Chondrocyte (in vitro differentiated cells): ENCODE measurements around the gene ESPNL. TPM values are rescaled to one million over a fixed set of nuclear protein-coding genes. Genes with fewer than 3 reads are reported as not detected.
A peak's percentile ranks its signal among the peaks of the same experiment; 100 is the strongest.

ENCODE experiments used
- DNase-seq: peaks from one replicate; pipeline ENCODE4 v3.0.0; 2021; ENCODE audit warnings: mixed read lengths, low spot score
- H3K27ac Mint-ChIP-seq: one replicate; pipeline ENCODE4 v1.8.0; 2021; ENCODE audit warnings: mild to moderate bottlenecking, moderate library complexity, mixed read lengths; ENCODE audit not compliant: unreplicated experiment
- H3K27me3 Mint-ChIP-seq: 2 replicates; pipeline ENCODE4 v1.8.0; 2021; ENCODE audit warnings: low read depth, mixed read lengths
- H3K36me3 Mint-ChIP-seq: 2 replicates; pipeline ENCODE4 v1.8.0; 2021; ENCODE audit warnings: low read depth, mixed read lengths
- H3K4me1 Mint-ChIP-seq: 2 replicates; pipeline ENCODE4 v1.8.0; 2021; ENCODE audit warnings: low read depth, mild to moderate bottlenecking, mixed read lengths
- H3K4me3 Mint-ChIP-seq: one replicate; pipeline ENCODE4 v1.8.0; 2021; ENCODE audit warnings: mild to moderate bottlenecking, moderate library complexity, mixed read lengths; ENCODE audit not compliant: unreplicated experiment
- H3K9me3 Mint-ChIP-seq: 2 replicates; pipeline ENCODE4 v1.8.0; 2021; ENCODE audit warnings: low read depth, mixed read lengths
- CTCF ChIP-seq: fragments of 200-600 bp; sonication (generic); IDR thresholded peaks from 2 replicates; pipeline ENCODE4 v1.5.0; 2021; ENCODE audit warnings: antibody characterized with exemption, mild to moderate bottlenecking, moderate library complexity
- total RNA-seq: library from RNA; stranded (reverse); gene quantifications from 3 replicates; pipeline ENCODE4 v1.2.1, GENCODE V29; 2021

ESPNL gene
- total RNA-seq, 1 donor from 2014 or later = 0.07 TPM

- no peaks in the 10 kb centered on the region for H3K27me3 Mint-ChIP-seq
- H3K36me3 Mint-ChIP-seq = no peaks in the 10 kb centered on the region
- no peak overlapping the region for H3K4me3 Mint-ChIP-seq
- no peaks in the 10 kb centered on the region for H3K4me1 Mint-ChIP-seq
- DNase-seq = peak; percentile 90
- no peaks in the 10 kb centered on the region for H3K9me3 Mint-ChIP-seq
- H3K27ac Mint-ChIP-seq = no peak overlapping the region
- TF ChIP-seq CTCF = no peak
These were observed 31.8 kb downstream of the ESPNL start for GRCh38 chr2:238131761-238132462.

- Mint-ChIP-seq H3K4me3 (no peak overlapping the region), H3K36me3 (no peaks in the 10 kb centered on the region), H3K4me1 (peaks cover 2% of the 10 kb centered on the region), H3K27ac (no peak overlapping the region), H3K9me3 (no peaks in the 10 kb centered on the region), H3K27me3 (no peaks in the 10 kb centered on the region)
- peak; percentile 78 for DNase-seq
- no peak for TF ChIP-seq CTCF
These were observed 32.6 kb downstream of the ESPNL start for GRCh38 chr2:238132463-238133450.

GRCh38 chr2:238133499-238134392, 33.6 kb downstream of the ESPNL start:
- peaks cover 11% of the 10 kb centered on the region for H3K4me1 Mint-ChIP-seq

GRCh38 chr2:238134393-238134785, 34.2 kb downstream of the ESPNL start:
- TF ChIP-seq CTCF = no peak
- no peak overlapping the region for H3K27ac Mint-ChIP-seq
- H3K4me3 Mint-ChIP-seq = no peak overlapping the region
- H3K36me3 Mint-ChIP-seq = no peaks in the 10 kb centered on the region
- no peaks in the 10 kb centered on the region for H3K27me3 Mint-ChIP-seq
- H3K4me1 Mint-ChIP-seq = peaks cover 11% of the 10 kb centered on the region
- peak; percentile 60 for DNase-seq
- H3K9me3 Mint-ChIP-seq = no peaks in the 10 kb centered on the region

More at GRCh38 chr2:238133499-238134392, 33.6 kb downstream of the ESPNL start:
- H3K27me3 Mint-ChIP-seq = no peaks in the 10 kb centered on the region
- TF ChIP-seq CTCF = no peak
- no peaks in the 10 kb centered on the region for H3K9me3 Mint-ChIP-seq
- DNase-seq = peak; percentile 77
- no peak overlapping the region for H3K4me3 Mint-ChIP-seq
- no peaks in the 10 kb centered on the region for H3K36me3 Mint-ChIP-seq
- H3K27ac Mint-ChIP-seq = no peak overlapping the region
